ENCODE measurements around the gene NTM. TPM values are rescaled to one million over a fixed set of nuclear protein-coding genes. Genes with fewer than 3 reads are reported as not detected.

The NTM gene
- total and polyA plus RNA-seq, 2 of the 8 experiments (the other 6 are each of a cell fraction or from before 2014, with no cell fraction given): 13.4 to 20.0 TPM

DNA sequence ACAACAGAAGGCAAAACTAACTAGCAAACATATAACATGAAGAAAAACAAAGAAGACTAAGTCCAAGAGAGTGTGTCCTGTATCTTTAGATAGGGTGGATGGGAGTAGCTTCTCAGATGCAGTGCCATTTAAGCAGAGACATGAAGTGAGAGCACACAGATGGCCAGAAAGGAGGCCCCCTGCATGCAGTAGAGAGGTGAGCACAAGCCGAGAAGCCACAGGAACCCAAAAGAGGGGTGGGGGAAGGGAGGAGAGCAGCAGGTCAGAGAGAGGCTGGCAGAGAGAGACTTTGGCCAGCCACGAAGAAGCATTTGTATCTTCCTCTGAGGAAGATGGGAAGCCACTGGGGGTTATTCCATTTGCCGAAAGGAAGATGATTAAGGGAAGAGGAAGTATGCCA is 86.7 kb downstream of the NTM start (continued):
- TF ChIP-seq, protein P1, sequence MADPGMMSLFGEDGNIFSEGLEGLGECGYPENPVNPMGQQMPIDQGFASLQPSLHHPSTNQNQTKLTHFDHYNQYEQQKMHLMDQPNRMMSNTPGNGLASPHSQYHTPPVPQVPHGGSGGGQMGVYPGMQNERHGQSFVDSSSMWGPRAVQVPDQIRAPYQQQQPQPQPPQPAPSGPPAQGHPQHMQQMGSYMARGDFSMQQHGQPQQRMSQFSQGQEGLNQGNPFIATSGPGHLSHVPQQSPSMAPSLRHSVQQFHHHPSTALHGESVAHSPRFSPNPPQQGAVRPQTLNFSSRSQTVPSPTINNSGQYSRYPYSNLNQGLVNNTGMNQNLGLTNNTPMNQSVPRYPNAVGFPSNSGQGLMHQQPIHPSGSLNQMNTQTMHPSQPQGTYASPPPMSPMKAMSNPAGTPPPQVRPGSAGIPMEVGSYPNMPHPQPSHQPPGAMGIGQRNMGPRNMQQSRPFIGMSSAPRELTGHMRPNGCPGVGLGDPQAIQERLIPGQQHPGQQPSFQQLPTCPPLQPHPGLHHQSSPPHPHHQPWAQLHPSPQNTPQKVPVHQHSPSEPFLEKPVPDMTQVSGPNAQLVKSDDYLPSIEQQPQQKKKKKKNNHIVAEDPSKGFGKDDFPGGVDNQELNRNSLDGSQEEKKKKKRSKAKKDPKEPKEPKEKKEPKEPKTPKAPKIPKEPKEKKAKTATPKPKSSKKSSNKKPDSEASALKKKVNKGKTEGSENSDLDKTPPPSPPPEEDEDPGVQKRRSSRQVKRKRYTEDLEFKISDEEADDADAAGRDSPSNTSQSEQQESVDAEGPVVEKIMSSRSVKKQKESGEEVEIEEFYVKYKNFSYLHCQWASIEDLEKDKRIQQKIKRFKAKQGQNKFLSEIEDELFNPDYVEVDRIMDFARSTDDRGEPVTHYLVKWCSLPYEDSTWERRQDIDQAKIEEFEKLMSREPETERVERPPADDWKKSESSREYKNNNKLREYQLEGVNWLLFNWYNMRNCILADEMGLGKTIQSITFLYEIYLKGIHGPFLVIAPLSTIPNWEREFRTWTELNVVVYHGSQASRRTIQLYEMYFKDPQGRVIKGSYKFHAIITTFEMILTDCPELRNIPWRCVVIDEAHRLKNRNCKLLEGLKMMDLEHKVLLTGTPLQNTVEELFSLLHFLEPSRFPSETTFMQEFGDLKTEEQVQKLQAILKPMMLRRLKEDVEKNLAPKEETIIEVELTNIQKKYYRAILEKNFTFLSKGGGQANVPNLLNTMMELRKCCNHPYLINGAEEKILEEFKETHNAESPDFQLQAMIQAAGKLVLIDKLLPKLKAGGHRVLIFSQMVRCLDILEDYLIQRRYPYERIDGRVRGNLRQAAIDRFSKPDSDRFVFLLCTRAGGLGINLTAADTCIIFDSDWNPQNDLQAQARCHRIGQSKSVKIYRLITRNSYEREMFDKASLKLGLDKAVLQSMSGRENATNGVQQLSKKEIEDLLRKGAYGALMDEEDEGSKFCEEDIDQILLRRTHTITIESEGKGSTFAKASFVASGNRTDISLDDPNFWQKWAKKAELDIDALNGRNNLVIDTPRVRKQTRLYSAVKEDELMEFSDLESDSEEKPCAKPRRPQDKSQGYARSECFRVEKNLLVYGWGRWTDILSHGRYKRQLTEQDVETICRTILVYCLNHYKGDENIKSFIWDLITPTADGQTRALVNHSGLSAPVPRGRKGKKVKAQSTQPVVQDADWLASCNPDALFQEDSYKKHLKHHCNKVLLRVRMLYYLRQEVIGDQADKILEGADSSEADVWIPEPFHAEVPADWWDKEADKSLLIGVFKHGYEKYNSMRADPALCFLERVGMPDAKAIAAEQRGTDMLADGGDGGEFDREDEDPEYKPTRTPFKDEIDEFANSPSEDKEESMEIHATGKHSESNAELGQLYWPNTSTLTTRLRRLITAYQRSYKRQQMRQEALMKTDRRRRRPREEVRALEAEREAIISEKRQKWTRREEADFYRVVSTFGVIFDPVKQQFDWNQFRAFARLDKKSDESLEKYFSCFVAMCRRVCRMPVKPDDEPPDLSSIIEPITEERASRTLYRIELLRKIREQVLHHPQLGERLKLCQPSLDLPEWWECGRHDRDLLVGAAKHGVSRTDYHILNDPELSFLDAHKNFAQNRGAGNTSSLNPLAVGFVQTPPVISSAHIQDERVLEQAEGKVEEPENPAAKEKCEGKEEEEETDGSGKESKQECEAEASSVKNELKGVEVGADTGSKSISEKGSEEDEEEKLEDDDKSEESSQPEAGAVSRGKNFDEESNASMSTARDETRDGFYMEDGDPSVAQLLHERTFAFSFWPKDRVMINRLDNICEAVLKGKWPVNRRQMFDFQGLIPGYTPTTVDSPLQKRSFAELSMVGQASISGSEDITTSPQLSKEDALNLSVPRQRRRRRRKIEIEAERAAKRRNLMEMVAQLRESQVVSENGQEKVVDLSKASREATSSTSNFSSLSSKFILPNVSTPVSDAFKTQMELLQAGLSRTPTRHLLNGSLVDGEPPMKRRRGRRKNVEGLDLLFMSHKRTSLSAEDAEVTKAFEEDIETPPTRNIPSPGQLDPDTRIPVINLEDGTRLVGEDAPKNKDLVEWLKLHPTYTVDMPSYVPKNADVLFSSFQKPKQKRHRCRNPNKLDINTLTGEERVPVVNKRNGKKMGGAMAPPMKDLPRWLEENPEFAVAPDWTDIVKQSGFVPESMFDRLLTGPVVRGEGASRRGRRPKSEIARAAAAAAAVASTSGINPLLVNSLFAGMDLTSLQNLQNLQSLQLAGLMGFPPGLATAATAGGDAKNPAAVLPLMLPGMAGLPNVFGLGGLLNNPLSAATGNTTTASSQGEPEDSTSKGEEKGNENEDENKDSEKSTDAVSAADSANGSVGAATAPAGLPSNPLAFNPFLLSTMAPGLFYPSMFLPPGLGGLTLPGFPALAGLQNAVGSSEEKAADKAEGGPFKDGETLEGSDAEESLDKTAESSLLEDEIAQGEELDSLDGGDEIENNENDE (IDR thresholded peaks at IDR 0.05; ENCODE audit: insufficient replicate concordance, low read length): no peak
- TF ChIP-seq RNF2 (IDR thresholded peaks at IDR 0.05; ENCODE audit: borderline replicate concordance, low read depth, low read length, missing control alignments, poor library complexity, severe bottlenecking): no peak
- no peak for TF ChIP-seq CBX5 (IDR thresholded peaks at IDR 0.05; ENCODE audit: low read depth, low read length)
- no peak for TF ChIP-seq KDM4A (IDR thresholded peaks at IDR 0.05; ENCODE audit: low read depth, low read length, severe bottlenecking)
- TF ChIP-seq RXRA (IDR thresholded peaks at IDR 0.05; ENCODE audit: insufficient read depth, low read depth, low read length): no peak
- no peak for TF ChIP-seq JUN (IDR thresholded peaks at IDR 0.05; ENCODE audit: low read depth, low read length)
- TF ChIP-seq NRF1 (IDR thresholded peaks at IDR 0.05; ENCODE audit: low read depth, low read length): no peak
- no peak for TF ChIP-seq TCF12 (IDR thresholded peaks at IDR 0.05; ENCODE audit: low read depth, low read length)
- TF ChIP-seq CHD1 (IDR thresholded peaks at IDR 0.05; ENCODE audit: low read depth, low read length): no peak
- TF ChIP-seq CBX8 (IDR thresholded peaks at IDR 0.05; ENCODE audit: borderline replicate concordance, low read depth, low read length): no peak
